COLO668 (cell line): ENCODE results near the gene VEPH1.

ENCODE experiments used
- DNase-seq: peaks from one replicate; lab custom pipeline; 2025; ENCODE audit not compliant: unreplicated experiment; lab: John Stamatoyannopoulos, UW

VEPH1 gene

DNA sequence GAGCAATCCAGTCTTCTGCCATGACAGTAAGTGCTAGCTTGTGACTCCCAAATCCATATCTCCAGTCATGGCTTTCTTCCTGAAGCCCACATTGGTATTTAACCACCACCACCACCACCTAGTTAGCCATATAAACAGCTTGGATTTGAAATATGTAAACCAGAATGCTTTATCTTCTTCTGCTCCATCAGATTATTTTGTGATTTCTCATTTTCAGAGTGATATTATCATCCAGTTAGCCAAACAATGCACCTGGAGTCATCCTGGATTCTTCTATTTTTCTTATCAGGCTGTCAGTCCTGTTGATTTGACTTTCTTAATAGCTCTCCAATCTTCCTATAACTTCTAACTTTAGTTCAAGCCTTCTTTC lies 190.9 kb downstream of the VEPH1 start:
- DNase-seq: no peak

DNA sequence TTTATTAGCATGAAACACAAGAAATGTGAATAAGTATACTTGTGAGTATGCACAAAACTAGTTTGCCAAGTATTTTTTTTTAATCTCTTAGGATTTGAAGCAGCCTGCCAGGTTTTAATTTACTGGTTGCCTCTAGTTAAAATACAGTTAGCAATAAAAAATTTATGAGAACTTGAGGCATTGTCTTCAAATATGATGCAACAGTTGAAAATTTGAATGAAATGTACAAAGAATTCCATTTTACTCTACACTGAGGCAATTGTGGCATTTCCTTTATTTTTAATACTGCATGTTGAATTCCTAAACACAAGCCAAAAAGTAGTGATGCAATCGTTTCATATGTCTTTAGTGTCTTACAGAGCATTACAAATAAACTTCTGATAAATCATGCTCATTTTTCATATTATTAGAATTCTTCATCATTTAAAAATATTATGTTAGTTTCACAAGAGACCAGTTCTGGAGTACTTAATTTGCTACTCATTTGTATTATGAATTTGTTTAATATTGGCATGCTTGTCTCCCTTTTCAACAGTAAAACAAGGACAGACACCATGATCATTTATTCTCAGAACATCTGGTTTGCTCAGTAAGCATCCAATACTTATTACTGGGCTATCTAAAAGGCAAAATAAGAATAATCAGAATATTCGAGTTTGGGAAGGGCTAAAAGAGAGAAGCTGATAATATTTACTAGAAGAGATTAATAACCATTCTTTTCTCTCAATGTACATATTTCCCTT lies 191.4 kb downstream of the VEPH1 start:
- DNase-seq: no peak

DNA sequence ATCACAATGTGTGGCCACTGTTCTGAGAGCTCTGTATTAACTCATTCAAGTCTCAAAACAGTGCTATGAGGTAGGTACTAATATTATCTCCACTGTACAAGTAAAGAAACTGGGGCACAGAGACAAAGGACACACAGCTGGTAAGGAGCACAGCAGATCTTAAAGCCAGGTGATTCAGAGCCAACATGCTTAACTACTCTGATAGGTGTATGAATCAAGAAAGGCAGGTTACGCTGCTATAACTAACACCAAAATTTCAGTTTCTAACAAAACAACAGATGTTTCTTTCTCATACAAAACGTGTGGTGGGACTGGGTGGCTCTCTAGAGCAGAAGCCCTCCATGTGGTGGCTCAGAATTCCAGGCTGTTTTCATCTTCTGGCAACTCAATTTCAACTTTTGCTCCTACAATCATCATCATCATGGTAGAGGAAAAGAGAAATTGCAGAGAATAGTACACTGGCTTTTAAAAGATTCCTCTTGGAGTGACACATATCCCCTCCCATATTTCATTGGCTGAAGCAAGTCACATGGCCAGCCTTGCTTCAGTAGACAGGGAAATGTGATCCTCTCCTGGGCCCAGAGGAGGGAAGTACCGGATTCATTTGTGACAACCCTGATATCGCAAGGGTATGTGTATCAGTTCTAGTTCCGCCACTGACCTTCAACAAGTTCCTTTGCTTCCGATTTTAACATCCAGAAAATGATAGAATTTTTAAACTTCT lies 192.7 kb downstream of the VEPH1 start:
- no peak for DNase-seq

DNA sequence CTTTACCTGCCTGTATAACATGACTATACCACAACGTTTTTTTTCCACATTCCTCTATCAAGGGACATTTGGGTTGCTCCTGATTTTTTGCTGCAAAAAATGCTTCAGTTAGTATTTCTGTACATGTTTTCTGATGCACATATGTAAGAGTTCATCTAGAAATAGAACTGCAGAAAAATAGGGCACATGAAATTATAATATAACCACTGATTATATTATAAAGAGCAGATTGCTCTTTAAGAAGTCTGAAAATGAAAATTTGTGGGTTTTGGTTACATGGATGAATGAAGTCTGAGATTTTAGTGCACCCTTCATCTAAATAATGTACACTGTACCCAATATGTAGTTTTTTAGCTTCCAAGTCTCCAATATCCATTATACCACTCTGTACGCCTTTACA lies 196.7 kb downstream of the VEPH1 start:
- DNase-seq: no peak

DNA sequence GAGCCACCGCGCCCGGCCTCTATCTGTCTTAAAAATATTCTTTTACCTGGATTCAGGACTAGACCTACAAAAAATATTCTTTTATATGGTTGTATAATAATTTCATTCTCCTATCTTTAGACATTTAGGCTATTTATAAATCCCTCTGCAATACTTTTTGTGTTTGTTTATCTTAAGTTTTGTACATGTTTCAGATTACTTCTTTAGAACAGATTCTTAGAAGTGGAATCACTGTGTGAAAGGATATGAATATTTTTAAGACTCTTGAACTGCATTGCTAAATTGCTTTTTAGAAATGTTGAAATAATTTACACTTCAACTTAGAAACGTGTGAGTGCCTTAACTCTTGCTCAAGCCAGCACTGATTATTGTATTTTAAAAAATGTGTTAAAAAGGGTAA lies 197.8 kb downstream of the VEPH1 start:
- DNase-seq: no peak

DNA sequence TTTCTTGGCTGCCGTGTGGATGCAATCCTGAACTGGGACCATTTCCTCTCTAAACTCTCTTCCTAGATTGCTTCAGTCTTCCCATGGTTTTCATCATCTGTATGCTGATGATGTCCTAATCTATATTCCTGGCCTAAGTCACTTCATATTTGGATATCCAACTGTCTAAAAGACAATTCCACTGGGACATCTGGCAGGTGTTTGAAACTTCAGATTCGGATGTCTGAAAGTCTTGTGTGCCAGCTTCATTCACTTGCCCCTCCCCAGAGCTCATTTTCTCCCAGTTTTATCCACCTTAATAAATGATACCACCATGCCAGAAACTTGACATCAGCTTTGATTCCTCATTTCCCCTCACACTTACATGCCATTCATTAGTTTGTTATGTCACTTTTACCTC lies 201.5 kb downstream of the VEPH1 start:
- no peak for DNase-seq

DNA sequence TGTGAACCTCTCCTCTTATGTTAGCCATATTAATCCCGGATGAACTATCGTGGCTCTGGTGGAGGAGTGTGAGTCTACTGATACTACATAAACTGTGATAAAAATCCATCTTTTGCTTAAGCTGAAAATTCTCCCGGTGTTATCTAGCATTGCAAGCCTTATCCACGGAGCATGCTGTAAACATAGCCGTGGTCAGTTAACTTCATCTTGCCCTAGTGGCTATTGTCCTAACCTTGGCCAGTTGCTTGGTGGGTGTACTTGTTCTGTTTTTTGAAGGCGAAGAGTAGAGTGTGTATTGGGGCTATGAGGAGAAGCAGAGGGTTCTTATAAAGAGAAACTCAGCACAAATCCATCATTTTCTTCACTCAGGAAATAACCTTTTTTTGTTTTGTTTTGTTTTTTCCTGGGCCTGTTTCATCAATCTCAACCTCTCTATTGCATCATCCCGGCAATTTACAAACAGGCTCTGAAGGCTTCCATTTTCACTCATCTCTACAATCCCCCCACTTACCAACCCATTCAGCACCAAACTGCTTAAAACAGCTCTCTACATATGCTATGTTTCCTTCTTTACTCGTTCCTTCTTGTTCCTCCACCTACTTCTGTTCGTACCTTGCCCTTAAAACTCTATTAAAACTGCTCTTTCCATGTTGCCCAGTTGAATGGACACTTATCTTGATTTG lies 202.1 kb downstream of the VEPH1 start:
- no peak for DNase-seq

DNA sequence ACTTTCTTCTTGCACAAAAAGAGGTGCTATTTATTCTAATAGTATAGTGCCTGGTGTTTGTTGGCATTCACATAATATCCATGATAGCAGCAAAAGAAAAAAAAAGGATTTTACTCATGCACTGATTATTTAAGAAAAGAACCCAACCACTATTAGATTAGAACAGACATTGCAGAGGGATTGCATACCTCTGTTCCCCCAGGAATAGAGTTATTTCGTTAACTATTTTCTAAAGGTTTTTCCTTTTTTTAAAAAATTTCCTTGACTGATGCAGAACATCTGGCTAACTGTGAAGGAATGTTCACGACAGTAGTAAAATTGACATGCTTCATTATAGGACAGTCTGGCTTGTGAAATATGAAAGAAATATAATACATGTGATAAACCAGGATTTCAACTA lies 203.1 kb downstream of the VEPH1 start:
- no peak for DNase-seq

DNA sequence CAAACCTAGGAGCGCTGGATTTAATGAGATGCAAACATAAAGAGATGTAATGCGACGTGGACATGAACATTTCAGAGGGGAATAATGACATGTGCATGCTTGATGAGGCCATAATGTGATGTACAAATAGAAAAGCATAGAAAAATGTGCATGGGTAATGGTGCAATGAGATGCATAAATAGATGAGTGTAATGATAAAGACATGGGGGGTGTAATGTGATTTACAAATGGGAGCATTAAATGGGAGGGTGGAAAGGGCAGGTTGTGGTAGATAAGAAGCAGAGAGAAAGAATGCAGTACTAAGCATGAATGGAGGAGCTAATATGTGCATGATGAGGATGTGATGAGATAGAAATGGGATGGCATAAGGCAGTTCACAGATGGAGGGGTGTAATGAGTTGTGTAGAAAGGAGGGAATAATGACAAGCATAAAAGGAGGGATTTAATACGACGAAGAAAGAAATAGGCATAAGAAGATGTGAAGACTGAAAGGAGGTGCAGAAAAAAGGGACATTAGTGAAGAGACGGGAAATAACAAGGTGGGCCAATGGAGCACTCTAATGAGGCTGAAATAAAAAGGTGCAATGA lies 205.8 kb downstream of the VEPH1 start:
- DNase-seq: no peak

DNA sequence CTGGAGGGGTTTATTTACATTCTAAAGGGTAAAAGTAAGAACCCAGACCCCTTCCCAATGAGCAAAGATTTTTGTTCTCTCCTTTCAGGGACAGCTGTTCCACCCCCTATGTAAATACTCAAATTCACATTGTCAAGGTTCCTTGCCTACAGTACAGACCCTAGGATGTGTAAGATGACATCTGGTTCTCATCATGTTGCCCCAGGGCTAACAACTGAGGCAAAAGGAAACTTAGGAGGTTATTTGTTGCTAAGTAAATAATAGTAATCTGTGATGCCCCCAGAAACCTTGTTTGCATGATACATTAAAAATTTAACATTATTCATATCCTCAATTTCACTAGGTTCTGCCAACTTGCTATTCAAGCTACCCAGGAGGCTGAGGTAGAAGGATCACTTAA lies 208.3 kb downstream of the VEPH1 start:
- DNase-seq: no peak

DNA sequence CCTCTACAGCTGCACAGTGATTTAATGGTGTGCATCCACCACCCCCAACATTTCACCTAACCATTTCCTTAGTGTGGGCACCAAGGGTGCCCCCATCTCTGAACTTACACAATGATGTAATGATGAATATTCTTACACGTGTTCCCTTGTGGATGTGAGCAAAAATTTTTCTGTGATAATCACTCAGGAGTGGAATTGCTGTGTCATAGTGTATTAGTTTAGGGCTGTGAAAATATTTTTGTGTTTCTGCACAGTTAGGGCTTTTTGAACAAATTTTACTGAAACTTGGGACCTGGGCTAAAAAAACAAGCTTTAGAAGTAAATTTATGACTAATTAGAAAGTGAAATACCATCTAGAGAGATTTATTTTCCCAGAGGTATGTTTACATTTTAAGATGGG lies 208.7 kb downstream of the VEPH1 start:
- DNase-seq: no peak

DNA sequence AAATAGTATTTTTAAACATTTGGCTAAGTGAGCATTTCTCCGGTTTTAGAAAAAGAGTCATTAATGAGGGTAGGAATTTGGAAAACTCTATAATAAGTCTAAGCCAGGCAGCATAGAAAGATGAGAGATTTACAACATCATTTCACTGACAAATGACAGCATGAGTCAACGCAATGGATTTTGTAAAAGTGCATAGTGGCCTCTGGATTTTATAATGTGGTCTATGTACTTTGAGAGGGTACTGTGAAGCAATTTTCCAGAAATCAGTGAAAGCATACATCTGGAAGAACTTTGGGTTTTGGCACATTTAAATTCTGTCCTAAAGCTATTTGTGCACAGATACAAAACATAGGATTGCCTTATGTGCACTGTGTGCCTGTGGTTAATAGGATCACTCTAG lies 212.4 kb downstream of the VEPH1 start:
- DNase-seq: no peak

DNA sequence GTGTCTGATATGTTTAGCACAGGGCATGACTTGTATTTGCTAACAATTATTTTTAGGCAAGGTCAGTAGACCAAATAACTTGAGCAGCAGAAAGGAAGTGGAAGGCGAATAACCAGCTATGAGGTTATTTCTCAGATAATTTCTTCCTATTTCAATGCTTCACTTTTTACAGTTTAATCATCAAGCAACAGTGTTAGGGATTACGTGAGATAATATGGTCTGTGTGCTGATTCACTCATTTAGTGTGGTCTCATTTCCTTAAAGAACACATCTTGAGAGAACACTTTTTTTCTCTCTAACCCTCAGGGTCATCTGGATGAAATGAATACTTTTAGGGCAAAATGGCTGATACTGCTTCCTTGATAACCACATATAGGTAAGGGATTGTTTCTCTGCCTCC lies 217.2 kb downstream of the VEPH1 start:
- DNase-seq: no peak

DNA sequence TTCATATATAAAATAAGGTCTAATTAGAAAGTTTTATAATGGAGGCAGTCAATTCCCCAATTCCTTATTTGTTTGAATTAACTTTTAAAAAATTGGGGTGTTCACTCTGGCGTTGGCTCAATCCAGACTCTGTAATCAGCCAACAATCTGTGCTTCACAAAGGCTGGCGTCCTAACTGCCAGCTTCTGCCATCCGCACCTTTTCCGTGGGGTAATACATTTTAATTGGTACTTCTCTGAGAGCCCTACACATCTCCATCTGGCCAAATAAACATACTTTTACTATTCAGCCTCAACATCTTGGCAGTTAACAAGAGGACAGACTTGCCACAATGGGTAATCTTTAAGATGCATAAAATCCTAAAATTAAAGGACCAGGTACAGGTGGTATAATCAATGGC lies 218.1 kb downstream of the VEPH1 start:
- no peak for DNase-seq

DNA sequence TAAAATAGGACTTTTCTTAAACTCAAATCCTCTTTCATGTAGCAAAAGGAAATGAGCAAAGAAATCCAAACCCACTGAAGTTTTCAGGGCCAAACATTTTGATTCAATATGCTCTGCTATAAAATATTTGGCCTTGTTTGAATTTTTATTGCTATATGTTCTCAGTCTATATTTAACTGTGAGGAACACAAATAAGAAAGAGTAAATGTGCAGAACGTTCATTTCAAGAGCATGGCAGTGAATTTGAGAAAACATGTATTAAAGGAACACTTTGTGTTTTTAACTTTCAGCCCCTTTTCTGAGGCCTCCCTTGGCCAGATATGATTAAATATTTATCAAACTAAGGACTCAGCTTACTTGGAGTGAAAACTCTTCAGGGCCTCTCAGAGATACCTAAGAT lies 218.5 kb downstream of the VEPH1 start:
- DNase-seq: no peak

DNA sequence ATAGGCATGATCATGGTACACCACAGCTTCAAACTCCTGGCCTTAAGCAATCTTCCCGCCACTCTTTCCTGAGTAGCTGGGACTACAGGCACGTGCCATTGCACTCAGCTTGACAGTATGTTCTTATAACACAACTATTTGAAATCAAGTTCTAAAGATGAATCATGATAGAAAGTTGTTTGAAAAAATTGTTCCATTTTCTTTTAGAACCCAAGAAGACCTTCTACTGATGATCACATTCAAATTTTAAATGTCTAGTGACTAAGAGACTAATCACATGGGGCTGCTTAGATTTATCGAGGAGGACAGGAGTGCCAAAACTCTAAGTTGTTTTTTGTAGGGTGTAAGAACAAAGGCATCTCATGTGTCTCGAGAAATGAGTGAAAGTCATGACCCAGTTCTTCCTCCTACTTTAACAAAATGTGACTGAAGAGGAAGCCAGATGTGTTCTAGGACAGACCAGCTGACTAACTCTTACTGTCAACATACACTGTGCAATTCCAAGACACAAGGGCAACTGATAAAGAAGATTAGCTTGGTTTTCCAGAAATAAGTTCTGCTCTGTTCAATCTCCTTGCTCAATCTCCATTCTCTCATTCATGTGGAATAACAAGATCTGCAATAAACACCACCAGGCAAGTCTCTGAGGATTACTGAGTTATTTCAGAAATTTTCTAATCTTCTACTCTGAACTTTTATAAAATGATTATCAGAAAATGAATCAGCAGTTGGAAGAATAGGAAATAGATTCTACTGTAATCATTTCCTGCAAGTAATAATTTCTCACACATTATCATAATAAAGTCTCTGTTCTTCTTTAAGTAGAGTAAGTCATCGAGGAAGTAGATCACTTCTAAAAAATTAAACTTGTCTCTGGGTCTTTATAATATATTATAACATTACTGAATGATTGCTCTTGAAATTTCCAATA lies 220.7 kb downstream of the VEPH1 start:
- DNase-seq: no peak

DNA sequence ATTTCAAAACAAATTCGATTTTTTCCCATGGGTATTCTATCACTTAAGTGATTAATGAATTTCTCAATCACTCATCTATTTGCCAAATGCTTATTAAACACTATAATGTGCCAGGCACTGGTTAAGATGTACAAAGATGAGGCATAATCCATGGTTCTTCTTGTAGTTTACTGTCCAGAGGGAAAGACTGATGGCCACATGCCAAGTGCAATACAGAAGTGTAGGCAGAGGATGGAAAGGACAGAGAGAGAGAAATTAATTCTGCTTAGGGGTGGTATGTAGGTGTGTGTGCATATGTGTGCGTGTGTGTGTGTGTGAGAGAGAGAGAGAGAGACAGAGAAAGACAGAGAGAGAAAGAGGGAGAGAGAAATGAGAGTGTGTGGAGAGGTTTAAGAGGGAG lies 222.4 kb downstream of the VEPH1 start:
- DNase-seq: no peak

DNA sequence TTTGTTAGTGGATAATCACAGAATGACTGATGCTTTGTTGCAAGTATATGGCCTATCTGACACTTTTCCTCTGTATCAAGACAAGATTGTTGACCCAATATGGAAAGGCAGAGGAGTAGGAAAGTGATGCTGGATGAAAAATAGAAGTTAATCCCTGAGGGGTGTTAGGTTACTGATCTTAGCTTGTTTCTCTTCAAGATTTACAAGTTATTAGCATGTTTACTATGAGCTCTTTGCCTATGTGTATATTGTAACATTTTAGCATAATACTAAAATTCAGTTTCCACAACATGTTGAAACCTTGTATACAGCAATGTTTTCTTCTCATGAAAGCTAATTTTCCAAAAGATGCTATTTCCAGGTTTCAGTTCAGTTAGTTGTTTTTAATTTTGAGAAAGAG lies 222.9 kb downstream of the VEPH1 start:
- DNase-seq: no peak

DNA sequence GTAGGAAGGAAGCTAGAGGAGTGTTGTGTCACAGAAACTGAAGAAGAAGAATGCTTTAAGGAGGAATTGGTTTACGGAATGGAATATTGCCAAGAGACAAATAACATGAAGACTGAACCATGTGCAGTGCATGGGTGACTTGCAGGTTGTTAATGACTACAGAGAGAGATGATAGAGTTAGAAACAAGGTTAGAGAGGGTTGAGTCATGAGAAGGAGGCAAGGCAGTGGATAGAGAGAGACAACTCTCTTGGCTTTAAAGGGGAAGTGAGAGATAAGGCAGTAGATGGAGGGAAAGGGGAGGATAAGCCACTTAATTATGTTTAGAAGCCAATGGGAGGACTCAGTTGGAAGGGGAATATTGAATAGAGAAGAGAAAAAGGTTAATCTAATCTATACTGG lies 224.0 kb downstream of the VEPH1 start:
- no peak for DNase-seq

DNA sequence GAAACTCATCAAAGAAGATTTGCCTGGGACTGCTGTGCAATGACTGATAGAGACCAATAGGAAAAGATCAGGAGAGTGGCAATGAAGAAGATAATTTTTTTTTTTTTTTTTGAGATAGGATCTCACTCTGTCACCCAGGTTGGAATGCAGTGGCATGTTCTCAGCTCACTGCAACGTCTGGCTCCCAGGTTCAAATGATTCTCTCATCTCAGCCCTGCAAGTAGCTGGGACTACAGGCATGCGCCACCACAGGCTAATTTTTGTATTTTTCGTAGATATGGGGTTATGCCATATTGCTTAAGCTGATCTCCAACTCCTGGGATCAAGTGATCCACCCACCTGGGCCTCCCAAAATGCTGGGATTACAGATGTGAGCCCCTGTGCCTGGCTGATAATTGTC lies 226.4 kb downstream of the VEPH1 start:
- DNase-seq: no peak

DNA sequence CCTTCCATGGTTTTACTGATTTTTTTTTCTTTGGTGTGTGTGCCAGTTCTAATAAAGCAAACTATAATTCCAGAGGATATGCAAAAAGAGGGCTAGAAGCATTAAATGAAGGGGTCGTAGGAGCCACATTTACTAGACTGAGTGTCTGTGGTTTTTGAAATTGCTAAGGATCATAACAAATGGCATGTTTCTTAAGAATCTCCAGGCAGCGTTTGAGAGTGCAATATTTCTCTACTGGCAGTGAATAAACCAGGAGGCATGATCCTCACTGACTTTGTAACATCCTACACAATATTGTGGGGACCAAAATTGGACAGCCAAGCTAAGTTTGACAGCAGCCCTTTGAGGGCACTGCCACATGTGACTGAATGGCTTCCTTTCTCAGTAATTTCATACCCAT lies 227.4 kb downstream of the VEPH1 start:
- DNase-seq: no peak
